ENCODE results near the gene ATP11B.

Gene ATP11B

DNA sequence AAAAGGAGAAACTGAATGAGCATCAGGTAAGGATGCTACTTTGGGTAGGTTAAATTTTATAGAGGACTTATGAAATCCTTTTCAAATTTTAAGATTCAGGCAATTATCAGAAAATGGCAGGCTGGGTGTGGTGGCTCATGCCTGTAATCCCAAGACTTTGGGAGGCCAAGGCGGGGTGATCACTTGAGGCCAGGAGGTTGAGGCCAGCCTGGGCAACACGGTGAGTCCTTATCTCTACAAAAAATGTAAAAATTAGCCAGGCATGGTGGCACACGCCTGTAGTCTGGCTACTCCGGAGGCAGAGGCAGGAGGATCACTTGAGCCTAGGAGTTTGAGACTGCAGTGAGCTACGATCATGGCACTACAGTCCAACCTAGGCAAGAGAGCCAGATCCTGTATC, 163.9 kb downstream of the ATP11B start:
- no peak for DNase-seq (ENCODE audit: low spot score)

DNA sequence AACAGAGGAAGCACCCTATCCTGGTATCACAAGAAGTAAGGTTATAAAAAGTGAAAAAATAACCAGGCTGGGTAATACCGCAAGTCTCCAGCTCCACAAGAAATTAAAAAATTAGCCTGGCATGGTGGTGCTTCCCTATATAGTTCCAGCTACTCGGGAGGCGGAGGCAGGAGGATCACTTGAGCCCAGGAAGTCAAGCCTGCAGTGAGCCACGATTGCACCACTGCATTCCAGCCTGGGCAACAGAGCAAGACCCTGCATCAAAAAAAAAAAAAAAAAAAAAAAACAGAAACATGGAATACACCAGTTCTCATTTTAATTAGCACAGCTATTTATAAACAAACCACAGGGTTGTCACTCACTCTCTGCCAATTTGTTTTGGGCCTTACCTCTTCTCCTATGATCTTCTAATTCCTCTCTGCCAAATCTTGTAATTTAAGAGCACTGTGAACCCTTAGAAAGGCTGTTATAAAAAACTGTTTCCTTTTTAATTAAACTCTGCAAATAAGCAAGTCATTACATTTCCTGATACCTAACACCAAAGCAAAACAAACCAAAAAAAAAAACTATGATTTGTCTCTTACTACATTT, 164.5 kb downstream of the ATP11B start:
- DNase-seq (ENCODE audit: low spot score), result no peak

DNA sequence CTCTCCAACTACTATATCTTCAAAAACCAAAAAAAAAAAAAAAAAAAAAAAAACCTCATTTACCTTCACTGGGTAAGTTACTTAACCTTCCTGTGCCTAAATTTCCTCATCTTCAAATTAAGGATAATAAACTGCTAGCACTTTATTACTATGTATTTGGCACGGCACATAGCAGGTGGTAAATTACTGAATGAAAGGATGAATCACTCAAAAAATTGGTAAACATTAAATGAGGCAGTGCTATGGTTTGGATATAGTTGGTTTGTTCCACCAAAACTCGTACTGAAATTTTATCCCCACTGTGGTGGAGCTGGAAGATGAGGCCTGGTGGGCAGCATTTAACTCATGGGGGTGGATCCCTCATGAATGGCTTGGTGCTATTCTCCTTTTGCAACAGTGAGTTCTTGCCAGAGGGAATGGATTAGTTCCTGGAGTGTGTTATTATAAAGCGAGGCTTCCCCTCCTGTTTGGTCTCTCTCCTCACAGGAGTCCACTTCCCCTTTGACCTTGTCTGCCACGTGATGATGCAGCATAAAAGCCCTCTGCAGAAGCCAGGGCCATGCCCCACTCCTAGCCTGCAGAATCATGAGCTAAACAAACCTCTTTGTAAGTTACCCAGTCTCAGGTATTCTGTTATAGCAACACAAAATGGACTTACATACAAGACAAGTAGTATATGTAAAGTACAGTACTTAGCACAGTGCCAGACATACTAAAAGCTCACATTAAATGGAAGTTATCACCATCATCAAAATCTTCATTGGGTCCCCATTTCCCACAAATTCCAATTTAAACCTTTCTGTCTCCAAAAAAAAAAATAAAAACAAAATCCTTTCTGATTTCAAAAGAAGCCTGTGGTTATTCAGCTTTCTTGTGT, 166.4 kb downstream of the ATP11B start:
- no peak for DNase-seq (ENCODE audit: low spot score)

DNA sequence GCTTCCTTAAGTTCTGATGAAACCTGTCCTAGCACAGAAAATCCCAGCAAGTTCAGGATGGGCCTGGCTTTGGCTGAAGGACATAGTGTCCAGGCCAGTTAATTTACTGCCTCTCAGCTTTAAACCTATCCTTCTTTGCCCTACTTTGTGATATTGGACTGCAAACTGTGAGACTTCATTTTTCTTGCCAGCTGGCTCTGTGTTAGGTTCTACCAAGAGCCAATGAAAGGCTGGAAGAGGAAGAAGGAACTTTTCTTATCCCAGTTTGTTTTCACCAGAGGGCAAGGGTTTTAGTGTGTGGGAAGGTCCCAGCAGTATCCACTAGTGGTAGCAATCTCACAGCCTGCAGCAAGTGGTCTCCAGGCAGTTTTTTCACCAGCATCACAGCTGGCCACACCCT, 168.9 kb downstream of the ATP11B start:
- no peak for DNase-seq (ENCODE audit: low spot score)

DNA sequence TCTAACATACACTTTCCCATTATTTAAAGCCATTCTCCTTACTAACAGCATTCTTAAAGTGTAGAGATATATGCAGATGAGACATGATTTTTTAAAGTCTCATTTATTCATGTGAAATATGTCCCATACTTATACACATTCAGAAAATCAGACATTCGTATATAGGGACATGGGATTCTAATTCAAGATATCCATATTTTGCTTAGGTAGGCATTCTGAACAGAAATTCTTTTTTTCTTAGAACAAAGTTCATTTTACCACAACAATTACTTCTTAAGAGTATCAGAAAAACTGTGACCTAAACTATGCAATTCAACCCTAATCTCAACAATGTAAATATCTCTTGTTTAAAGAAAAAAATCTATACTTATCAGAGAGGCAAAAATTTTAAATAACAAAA, 170.9 kb downstream of the ATP11B start:
- DNase-seq (ENCODE audit: low spot score), result no peak

DNA sequence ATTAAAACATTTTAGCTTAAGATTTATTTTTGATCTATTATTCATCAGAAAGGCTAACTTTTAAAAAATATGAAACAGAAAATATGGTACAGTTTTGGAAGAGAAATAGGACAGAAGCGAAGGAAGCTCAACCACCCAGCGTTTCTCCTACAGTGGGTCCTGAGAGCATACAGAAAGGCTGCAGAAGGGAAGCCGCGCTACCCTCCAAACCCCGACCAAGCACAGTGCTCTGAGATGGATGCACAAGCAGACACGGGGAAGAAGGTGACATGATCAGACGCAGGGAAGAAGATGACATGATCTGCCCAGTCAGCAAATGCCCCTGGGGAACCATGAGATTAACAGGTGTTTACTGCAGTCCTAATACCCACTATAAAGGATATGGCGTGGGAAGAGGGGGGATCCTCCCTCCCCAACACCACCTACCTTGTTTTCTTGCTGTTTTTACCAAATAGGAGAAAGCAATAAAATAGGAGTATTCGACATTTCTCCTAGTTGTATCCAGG, 172.6 kb downstream of the ATP11B start:
- no peak for DNase-seq (ENCODE audit: low spot score)

DNA sequence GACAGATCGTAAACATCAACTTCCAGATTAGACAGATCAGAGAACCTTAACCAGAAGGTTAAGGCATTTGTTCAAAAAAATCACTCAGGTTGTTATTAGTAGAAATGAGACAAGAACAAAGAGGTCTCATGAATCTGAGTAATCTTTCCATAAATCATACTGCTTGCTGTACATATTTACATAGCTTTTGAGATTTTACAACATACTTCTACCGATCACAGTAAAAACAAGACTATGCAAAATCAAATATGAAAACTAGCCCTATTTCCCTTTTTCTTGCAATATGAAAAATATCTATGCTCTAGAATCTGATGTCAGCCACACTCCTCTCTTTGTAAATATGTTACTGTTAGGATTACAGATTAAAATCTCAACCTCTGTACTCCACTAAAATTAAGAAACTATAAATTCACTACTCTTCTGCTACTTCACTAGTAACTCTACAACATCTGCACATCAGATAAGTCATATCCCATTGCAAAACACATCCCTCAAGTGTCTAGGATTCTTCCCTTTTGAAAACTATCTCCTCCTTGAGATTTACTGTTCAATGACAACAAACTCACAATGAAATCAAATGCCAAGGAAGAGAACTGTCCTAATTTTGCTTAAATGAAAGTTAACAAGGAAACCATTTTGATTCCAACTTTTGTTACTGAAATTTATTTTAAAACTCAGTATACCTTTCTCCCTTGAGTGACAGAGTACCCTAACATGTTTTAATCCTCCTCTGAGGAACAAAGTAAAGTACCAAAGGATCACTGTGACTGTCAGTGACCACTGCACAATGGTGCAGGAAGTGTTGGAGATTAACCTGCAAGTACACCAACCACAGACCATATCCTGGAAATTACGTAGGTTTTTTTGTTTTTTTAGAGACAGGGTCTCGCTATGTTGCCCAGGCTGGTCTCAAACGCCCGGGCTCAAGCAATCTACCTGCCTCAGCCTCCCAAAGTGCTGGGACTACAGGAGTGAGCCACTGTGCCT, 174.2 kb downstream of the ATP11B start:
- DNase-seq (ENCODE audit: low spot score), result no peak

DNA sequence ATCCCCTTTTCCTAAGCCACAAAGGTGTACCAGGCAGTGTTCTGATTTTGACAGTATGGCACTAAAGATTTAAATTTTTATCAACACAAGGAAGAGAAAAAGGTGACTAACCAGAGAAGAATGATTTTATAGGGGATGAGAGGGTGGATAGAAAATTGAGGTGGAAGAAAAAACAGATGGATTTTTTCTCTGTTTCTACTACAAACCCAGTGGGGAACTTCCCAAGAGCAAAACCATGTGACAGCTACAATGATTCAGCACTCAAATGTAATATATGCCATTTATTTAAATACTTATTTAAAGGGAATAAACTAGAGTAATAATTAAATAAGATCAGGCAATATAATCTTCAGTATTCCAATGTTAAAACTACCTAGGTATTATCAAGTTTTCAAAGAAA, 176.0 kb downstream of the ATP11B start:
- DNase-seq (ENCODE audit: low spot score), result no peak

DNA sequence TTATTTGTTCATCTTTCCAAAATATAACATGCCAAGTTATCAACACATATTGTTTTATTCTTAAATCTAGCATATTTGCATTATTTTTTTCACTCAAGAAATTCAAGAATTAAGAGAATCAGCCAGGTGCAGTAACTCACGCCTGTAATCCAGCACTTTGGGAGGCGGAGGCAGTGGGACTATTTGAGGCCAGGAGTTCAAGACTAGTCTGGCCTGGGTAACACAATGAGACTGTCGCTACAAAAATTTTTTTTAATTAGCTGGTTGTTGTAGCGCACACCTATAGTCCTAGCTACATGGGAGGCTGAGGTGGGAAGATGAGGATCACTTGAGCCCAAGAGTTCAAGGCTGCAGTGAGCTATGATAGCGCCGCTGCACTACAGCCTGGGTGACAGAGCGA, 176.5 kb downstream of the ATP11B start:
- no peak for DNase-seq (ENCODE audit: low spot score)

DNA sequence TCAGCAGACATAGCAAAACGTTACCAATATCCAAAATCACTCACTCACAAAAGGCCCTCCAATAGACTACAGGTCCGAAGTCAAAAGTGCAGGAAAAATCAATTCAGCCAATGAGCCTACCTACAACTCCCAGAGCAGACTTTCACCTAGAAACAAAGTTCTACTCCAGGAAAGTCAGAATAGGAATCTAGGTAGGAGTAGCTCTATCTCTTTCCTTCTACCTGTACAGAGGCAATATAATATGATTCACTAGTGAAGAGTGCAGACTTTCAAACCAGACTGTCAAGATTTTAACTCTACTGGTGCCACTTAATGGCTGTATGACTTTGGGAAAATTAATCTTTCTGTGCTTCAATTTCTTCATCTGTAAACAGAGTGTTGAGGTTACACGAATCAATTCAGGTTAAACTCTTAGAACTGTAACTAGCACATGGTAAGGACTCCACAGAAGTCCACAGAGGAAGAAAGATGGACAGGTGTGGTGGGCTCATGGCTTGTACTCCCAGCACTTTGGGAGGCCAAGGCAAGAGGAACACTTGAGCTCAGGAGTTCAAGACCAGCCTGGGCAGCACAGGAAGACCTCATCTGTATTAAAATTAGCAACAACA, 177.6 kb downstream of the ATP11B start:
- DNase-seq (ENCODE audit: low spot score), result no peak
